NB4 (cell line): ENCODE measurements around the gene BTG1.

ENCODE experiments used
- DNase-seq: peaks from one replicate; pipeline ENCODE4 v3.0.0; 2010; ENCODE audit warnings: low read depth
- H3K4me3 ChIP-seq: one replicate; pipeline ENCODE4 v1.5.1; 2011; ENCODE audit warnings: mild to moderate bottlenecking, low read depth, low read length, moderate library complexity
- CTCF ChIP-seq: IDR thresholded peaks from one replicate; pipeline ENCODE4 v1.5.1; 2012; ENCODE audit warnings: low read depth, low read length
- MYC ChIP-seq: IDR thresholded peaks from 2 replicates; pipeline ENCODE4 v1.6.1; 2011; ENCODE audit warnings: low read depth, low read length
- POLR2A ChIP-seq: IDR thresholded peaks from 2 replicates; pipeline ENCODE4 v1.6.1; 2011; ENCODE audit warnings: mild to moderate bottlenecking; ENCODE audit not compliant: insufficient read length; ENCODE audit errors: extremely low read depth
- TF ChIP-seq, protein P1 (sequence below): IDR thresholded peaks from 2 replicates; pipeline ENCODE4 v1.6.1; 2011; ENCODE audit warnings: low read depth, low read length

BTG1 gene

GRCh38 chr12:92145731-92146496 is at the start of gene BTG1:
BTG1 (minus strand) TSS chr12:92145846; CDS start chr12:92145535, 311 bp downstream.
- peak; percentile 100 for DNase-seq
- H3K4me3 ChIP-seq, result peak within 1 kb of the TSS; percentile 85
- TF ChIP-seq CTCF (no peak), POLR2A (peak; percentile 100), MYC (peak; percentile 65; the same call in 1 of the 2 replicates)
- TF ChIP-seq, protein P1, sequence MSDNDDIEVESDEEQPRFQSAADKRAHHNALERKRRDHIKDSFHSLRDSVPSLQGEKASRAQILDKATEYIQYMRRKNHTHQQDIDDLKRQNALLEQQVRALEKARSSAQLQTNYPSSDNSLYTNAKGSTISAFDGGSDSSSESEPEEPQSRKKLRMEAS, result peak; percentile 59

- no peak for TF ChIP-seq POLR2A
- TF ChIP-seq, protein P1, result no peak
- no peak for TF ChIP-seq MYC
- no peak for TF ChIP-seq CTCF
- no peak overlapping the region for H3K4me3 ChIP-seq
- no peak for DNase-seq
Observed at GRCh38 chr12:92194561-92194960, 48.9 kb upstream of the BTG1 start.

DNA sequence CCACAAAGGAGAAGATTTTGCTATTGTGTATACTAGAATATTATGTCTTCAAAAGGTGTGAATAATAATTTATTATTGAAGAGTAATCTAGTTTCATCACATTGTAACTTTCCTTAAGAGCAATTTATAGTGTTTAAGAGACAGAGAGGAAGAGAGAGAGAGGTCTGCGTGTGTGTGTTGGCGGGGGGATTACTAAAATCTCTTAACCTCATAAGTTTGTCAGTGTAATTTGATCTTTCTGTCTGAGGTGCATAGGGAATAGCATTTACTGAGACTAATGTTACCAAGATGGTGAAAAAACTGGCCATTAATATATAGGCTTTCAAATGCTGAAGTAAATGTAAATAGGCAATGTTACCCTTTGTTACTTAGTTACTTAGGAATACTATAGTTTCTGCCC is 48.2 kb upstream of the BTG1 start:
- DNase-seq, result no peak
- H3K4me3 ChIP-seq, result no peak overlapping the region
- no peak for TF ChIP-seq MYC
- no peak for TF ChIP-seq POLR2A
- TF ChIP-seq, protein P1, result no peak
- no peak for TF ChIP-seq CTCF

DNA sequence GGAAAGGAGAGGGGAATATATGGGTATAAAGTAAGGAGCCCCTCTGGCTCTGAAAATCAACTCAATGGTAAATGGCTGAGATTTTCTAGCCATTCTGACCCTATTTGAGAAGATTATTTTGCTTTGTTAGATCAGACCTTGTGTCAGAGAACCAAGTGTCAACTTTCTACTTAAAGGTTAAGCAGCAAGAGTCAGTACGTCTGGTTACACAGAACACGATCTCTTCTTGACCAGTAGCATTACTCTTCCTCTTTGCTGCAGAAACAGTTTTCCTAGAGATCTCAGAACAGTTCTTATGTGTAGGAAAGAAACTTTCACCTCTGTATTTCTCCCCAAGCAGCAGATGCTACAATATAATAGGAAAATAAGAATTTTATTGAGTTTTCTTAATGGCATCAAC is 47.4 kb upstream of the BTG1 start:
- no peak overlapping the region for H3K4me3 ChIP-seq

GRCh38 chr12:92192360-92192759 is 46.7 kb upstream of the BTG1 start:
- H3K4me3 ChIP-seq, result no peak overlapping the region
- no peak for DNase-seq
- TF ChIP-seq, protein P1, result no peak
- TF ChIP-seq CTCF (no peak), MYC (no peak), POLR2A (no peak)

More for the DNA sequence above, 47.4 kb upstream of the BTG1 start:
- no peak for TF ChIP-seq MYC
- TF ChIP-seq, protein P1, result no peak
- TF ChIP-seq CTCF, result no peak
- TF ChIP-seq POLR2A, result no peak
- DNase-seq, result no peak

DNA sequence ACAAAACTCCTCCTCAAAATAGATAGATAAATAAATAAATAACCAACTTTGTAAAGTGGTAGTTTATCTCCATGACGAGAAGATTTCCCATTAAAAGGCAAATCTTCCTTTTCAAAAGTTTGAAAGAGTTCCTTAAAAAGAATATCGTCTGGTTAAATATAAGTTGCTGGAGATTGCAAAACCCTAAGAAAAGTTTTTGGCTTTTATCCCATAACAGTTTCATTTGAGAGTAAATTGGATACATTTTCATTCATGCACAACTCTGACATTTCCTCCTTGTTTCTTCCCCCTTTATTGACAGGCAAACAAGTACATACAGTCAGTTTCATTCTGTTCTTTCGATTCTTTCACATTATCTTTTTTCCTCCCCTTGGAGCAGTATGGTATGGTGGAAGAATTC is 45.4 kb upstream of the BTG1 start:
- no peak for DNase-seq
- TF ChIP-seq, protein P1, result no peak
- TF ChIP-seq POLR2A (no peak), CTCF (no peak), MYC (no peak)
- no peak overlapping the region for H3K4me3 ChIP-seq
